Endothelial cell of umbilical vein (primary cell): ENCODE data around the gene ACTL7B. TPM values are rescaled to one million over a fixed set of nuclear protein-coding genes. Genes with fewer than 3 reads are reported as not detected.

ENCODE experiments used
- BruUV-seq: library from RNA; stranded (reverse); fragments of 400-500 nt; replicated peaks from 2 replicates; lab custom pipeline; 2021; lab: Mats Ljungman, UMichigan
- CTCF ChIA-PET: fragments of 300-600, 350-600 bp; sonication (Branson Sonifier 250); formaldehyde crosslinking; loops from one replicate; lab custom pipeline; 2021; ENCODE audit warnings: antibody characterized with exemption, inconsistent platforms; lab: Charles Lee
- POLR2A ChIA-PET: fragments of 300-600, 350-600 bp; sonication (Branson Sonifier 250); formaldehyde crosslinking; loops from one replicate; lab custom pipeline; 2021; ENCODE audit warnings: antibody characterized with exemption, inconsistent platforms; lab: Charles Lee
- DNase-seq: peaks from one replicate; pipeline ENCODE4 v3.0.0-alpha.2; 2011; ENCODE audit warnings: low read depth, low spot score
- FAIRE-seq: peaks from 2 replicates; lab custom pipeline; 2011; peaks lifted over from hg19 to GRCh38; lab: Jason Lieb, UNC
- H2AFZ ChIP-seq: 2 replicates; pipeline ENCODE4 v1.6.0; 2012; ENCODE audit warnings: low read depth, low read length, control low read depth, inconsistent platforms
- H3K27ac ChIP-seq: 2 replicates; pipeline ENCODE4 v1.5.1; 2011; ENCODE audit warnings: low read depth, mild to moderate bottlenecking, control low read depth, low read length, moderate library complexity; ENCODE audit not compliant: insufficient read depth
- H3K27me3 ChIP-seq, 2 experiments: 2 replicates each; pipeline versions ENCODE4 v1.6.0 to v1.6.1; 2011; ENCODE audit warnings: low read length in 2 of 2, mixed read lengths in 1 of 2; ENCODE audit not compliant: control insufficient read depth in 2 of 2, insufficient read depth in 2 of 2
- H3K36me3 ChIP-seq, 2 experiments: 2 replicates in 1 of 2; 3 replicates in 1 of 2; pipeline ENCODE4 v1.5.1; 2011; ENCODE audit warnings: low read length in 2 of 2, mild to moderate bottlenecking in 1 of 2, moderate library complexity in 1 of 2; ENCODE audit not compliant: control insufficient read depth in 2 of 2, insufficient read depth in 2 of 2; ENCODE audit errors: extremely low read depth in 1 of 2
- H3K4me1 ChIP-seq: 3 replicates; pipeline ENCODE4 v1.5.1; 2011; ENCODE audit warnings: mild to moderate bottlenecking, low read length; ENCODE audit not compliant: control insufficient read depth, insufficient read depth; ENCODE audit errors: extremely low read depth
- H3K4me2 ChIP-seq: 2 replicates; pipeline ENCODE4 v1.6.1; 2011; ENCODE audit warnings: low read length, control low read depth, mixed read lengths; ENCODE audit not compliant: insufficient read depth
- H3K4me3 ChIP-seq, 3 experiments: fragments of 200-600 bp in 1 of 3; sonication (generic), shearing (Covaris generic) in 1 of 3; replicated peaks in 1 of 3; 2 replicates each; pipeline ENCODE4 v1.5.1; 2011 to 2016; ENCODE audit warnings: control low read depth in 3 of 3, low read length in 3 of 3, mild to moderate bottlenecking in 2 of 3, inconsistent platforms in 1 of 3, low read depth in 1 of 3, moderate library complexity in 1 of 3; ENCODE audit not compliant: insufficient read depth in 1 of 3
- H3K79me2 ChIP-seq: 2 replicates; pipeline ENCODE4 v1.6.0; 2012; ENCODE audit warnings: low read length, inconsistent platforms; ENCODE audit not compliant: control insufficient read depth, insufficient read depth
- H3K9ac ChIP-seq: replicated peaks from 2 replicates; pipeline ENCODE3; 2011; ENCODE audit warnings: low read length, control low read depth; ENCODE audit not compliant: insufficient read depth; ENCODE audit errors: extremely low read depth
- H3K9me1 ChIP-seq: replicated peaks from 3 replicates; pipeline ENCODE4 v1.6.0; 2011; ENCODE audit warnings: mild to moderate bottlenecking, low read length; ENCODE audit not compliant: control insufficient read depth, insufficient read depth; ENCODE audit errors: extremely low read depth
- H3K9me3 ChIP-seq: replicated peaks from 2 replicates; pipeline ENCODE4 v1.5.1; 2012; ENCODE audit warnings: low read length, inconsistent platforms; ENCODE audit not compliant: control insufficient read depth, insufficient read depth
- H4K20me1 ChIP-seq: replicated peaks from 2 replicates; pipeline ENCODE3; 2011; ENCODE audit warnings: mild to moderate bottlenecking, low read length; ENCODE audit not compliant: control insufficient read depth, insufficient read depth; ENCODE audit errors: extremely low read depth
- CTCF ChIP-seq, 2 donors: IDR thresholded peaks; 1 replicate in 1 of 2; 2 replicates in 1 of 2; pipeline ENCODE4 v1.5.1; 2011; ENCODE audit warnings: low read length in 2 of 2, mild to moderate bottlenecking in 2 of 2, moderate library complexity in 2 of 2, control low read depth in 1 of 2, inconsistent platforms in 1 of 2, low read depth in 1 of 2; ENCODE audit not compliant: insufficient read depth in 1 of 2; ENCODE audit errors: extremely low read depth in 1 of 2
- EZH2 ChIP-seq: IDR thresholded peaks from 2 replicates; pipeline ENCODE4 v1.6.1; 2012; ENCODE audit warnings: borderline replicate concordance, low read depth, mild to moderate bottlenecking, moderate library complexity, low read length, inconsistent platforms; ENCODE audit not compliant: severe bottlenecking
- FOS ChIP-seq: IDR thresholded peaks from 2 replicates; pipeline ENCODE4 v1.6.1; 2011; ENCODE audit warnings: mild to moderate bottlenecking, low read length, moderate library complexity, borderline replicate concordance; ENCODE audit not compliant: insufficient read depth
- GATA2 ChIP-seq: IDR thresholded peaks from 2 replicates; pipeline ENCODE4 v1.7.0; 2011; ENCODE audit warnings: low read depth, mild to moderate bottlenecking, moderate library complexity, mixed read lengths, low read length; ENCODE audit not compliant: insufficient read length, insufficient read depth
- JUN ChIP-seq: IDR thresholded peaks from 2 replicates; pipeline ENCODE4 v1.6.1; 2011; ENCODE audit warnings: borderline replicate concordance, low read depth; ENCODE audit not compliant: insufficient read length, insufficient read depth
- MAX ChIP-seq: IDR thresholded peaks from 2 replicates; pipeline ENCODE4 v1.6.1; 2011; ENCODE audit not compliant: insufficient read depth, insufficient read length
- MYC ChIP-seq: IDR thresholded peaks from one replicate; pipeline ENCODE4 v1.6.1; 2011; ENCODE audit warnings: mild to moderate bottlenecking, low read depth, low read length
- POLR2A ChIP-seq: IDR thresholded peaks from 2 replicates; pipeline ENCODE4 v1.6.1; 2012; ENCODE audit warnings: low read depth, mild to moderate bottlenecking, control low read depth, low read length
- POLR2AphosphoS5 ChIP-seq: IDR thresholded peaks from 2 replicates; pipeline ENCODE4 v1.6.1; 2012; ENCODE audit warnings: low read depth, mild to moderate bottlenecking, control low read depth, low read length, moderate library complexity; ENCODE audit not compliant: insufficient read depth
- dilution Hi-C: fragments of 300-500 bp; cut with MboI; formaldehyde crosslinking; loops from one replicate; pipeline ENCODE4 v1.15.0; 2019; ENCODE audit warnings: low sequenced_read_pairs; ENCODE audit not compliant: extremely low pct_ligation_motif_present
- intact Hi-C: fragments of 100-400 bp; cut with micrococcal nuclease; formaldehyde crosslinking; loops from one replicate; pipeline ENCODE4 v1.10.0; 2022
- polyA plus RNA-seq, 4 experiments: library from polyadenylated mRNA; depleted of rRNA in 3 of 4; stranded (reverse) in 3 of 4; unstranded in 1 of 4; fragments of >200 nt; gene quantifications; 2 replicates each; pipeline versions ENCODE4 v1.2.1 to v1.2.3, GENCODE V29; 2011 to 2012; ENCODE audit warnings: missing spikeins in 1 of 4
- total RNA-seq: library from RNA; stranded (reverse); gene quantifications from 2 replicates; pipeline ENCODE4 v1.2.3, GENCODE V29; 2021

Gene ACTL7B
- total and polyA plus RNA-seq, 2 donors (not counting 3 experiments of a cell fraction or from before 2014, with no cell fraction given): not detected

GRCh38 chr9:108867116-108867515 is 11.3 kb upstream of the ACTL7B start:
- Histone ChIP-seq H2AFZ (no peak overlapping the region), H3K36me3 (peaks cover 0 to 10% of the 10 kb centered on the region in 2 experiments), H3K9ac (no peak overlapping the region), H3K4me3 (no peak overlapping the region), H3K9me1 (no peaks in the 10 kb centered on the region), H3K9me3 (no peaks in the 10 kb centered on the region), H4K20me1 (no peaks in the 10 kb centered on the region), H3K4me2 (no peak overlapping the region), H3K27ac (no peak overlapping the region), H3K79me2 (no peaks in the 10 kb centered on the region), H3K4me1 (no peaks in the 10 kb centered on the region), H3K27me3 (no peaks in the 10 kb centered on the region)
- dilution Hi-C loops: no loop called here
- intact Hi-C loops: no loop called here
- TF ChIP-seq FOS: no peak
- no peak for TF ChIP-seq MAX
- TF ChIP-seq POLR2A: no peak
- no peak for TF ChIP-seq GATA2
- TF ChIP-seq CTCF (IDR thresholded peaks at IDR 0.05; ENCODE audit: extremely low read depth in 1 of 2, insufficient read depth in 1 of 2, low read depth in 1 of 2, low read length in 2 of 2): no peak
- TF ChIP-seq POLR2AphosphoS5: no peak
- TF ChIP-seq EZH2: no peak
- TF ChIP-seq JUN: no peak
- TF ChIP-seq MYC: no peak
- BruUV-seq: no TSS peak
- CTCF ChIA-PET: no interaction called here
- no peak for FAIRE-seq
- no peak for DNase-seq
- POLR2A ChIA-PET: no interaction called here
